ENCODE data around the gene NEXN.

NEXN gene

DNA sequence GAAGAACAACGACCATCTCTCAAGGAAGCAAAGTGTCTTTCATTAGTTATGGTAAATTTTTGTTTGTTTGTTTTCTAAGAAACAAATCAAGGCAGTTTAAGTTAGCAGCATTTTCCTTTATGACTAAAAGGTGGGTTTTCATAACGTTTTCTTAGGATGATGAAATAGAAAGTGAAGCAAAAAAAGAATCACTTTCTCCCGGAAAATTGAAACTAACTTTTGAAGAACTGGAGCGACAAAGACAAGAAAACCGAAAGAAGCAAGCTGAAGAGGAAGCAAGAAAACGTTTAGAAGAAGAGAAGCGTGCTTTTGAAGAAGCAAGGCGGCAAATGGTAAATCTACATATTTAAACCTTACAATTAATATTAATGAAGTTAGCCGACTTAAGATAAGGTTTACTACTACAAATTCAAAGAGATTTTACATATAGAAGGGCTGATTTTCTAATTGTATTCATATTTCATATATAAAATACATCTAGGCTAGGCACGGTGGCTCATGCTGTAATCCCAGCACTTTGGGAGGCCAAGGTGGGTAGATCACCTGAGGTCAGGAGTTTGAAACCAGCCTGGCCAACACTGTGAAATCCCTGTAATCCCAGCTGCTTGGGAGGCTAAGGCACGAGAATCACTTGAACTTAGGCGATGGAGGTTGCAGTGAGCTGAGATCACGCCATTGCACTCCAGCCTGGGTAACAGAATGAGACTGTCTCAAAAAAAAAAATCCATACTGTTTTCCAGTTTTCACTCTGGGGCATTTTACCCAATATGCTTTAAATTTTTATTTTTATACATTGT lies 38.3 kb downstream of the NEXN start:
- TF ChIP-seq, protein P1, sequence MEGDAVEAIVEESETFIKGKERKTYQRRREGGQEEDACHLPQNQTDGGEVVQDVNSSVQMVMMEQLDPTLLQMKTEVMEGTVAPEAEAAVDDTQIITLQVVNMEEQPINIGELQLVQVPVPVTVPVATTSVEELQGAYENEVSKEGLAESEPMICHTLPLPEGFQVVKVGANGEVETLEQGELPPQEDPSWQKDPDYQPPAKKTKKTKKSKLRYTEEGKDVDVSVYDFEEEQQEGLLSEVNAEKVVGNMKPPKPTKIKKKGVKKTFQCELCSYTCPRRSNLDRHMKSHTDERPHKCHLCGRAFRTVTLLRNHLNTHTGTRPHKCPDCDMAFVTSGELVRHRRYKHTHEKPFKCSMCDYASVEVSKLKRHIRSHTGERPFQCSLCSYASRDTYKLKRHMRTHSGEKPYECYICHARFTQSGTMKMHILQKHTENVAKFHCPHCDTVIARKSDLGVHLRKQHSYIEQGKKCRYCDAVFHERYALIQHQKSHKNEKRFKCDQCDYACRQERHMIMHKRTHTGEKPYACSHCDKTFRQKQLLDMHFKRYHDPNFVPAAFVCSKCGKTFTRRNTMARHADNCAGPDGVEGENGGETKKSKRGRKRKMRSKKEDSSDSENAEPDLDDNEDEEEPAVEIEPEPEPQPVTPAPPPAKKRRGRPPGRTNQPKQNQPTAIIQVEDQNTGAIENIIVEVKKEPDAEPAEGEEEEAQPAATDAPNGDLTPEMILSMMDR (IDR thresholded peaks at IDR 0.05; ENCODE audit: low read depth, low read length, poor library complexity, severe bottlenecking): no peak
- Histone ChIP-seq H3K36me3 (ENCODE audit: control insufficient read depth, low read length) (no peaks in the 10 kb centered on the region), H3K4me1 (ENCODE audit: control insufficient read depth, low read length) (no peaks in the 10 kb centered on the region), H3K9me3 (ENCODE audit: control insufficient read depth, insufficient read depth, low read length) (no peaks in the 10 kb centered on the region), H3K4me2 (ENCODE audit: low read length) (peak overlapping the region; percentile 54), H3K4me3 (ENCODE audit: low read length) (peak overlapping the region; percentile 40), H3K27me3 (ENCODE audit: control insufficient read depth, low read length) (peaks cover 14% of the 10 kb centered on the region), H3F3A (ENCODE audit: control insufficient read depth, insufficient read depth) (no peaks in the 10 kb centered on the region), H3K79me2 (ENCODE audit: control insufficient read depth, low read length) (no peaks in the 10 kb centered on the region), H4K20me1 (ENCODE audit: control insufficient read depth, insufficient read depth, low read depth, low read length) (no peaks in the 10 kb centered on the region), H3K27ac (ENCODE audit: low read depth, low read length) (no peak overlapping the region), H3K9me2 (replicated peaks; ENCODE audit: control insufficient read depth, low read length) (no peaks in the 10 kb centered on the region)

DNA sequence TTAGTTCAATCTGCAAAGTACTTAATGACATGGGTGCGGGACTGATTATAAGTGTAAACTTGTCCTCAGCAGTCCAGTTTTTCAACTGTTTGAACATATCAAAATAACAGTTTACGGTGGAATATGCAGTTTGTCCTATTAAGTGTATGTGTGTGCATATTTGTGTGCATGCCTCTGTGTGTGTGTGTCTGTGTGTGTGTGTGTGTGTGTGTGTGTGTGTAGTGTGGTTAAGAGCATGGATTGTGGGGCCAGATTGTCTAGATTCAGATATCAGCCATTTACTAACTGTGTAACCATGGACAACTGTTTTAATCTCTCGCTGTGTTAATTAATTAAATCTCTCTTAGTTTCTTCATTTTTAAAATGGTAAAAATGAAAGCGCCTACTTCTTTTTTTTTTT lies 39.0 kb downstream of the NEXN start:
- Histone ChIP-seq H3K36me3 (ENCODE audit: control insufficient read depth, low read length) (no peaks in the 10 kb centered on the region), H3F3A (ENCODE audit: control insufficient read depth, insufficient read depth) (no peaks in the 10 kb centered on the region), H3K4me2 (ENCODE audit: low read length) (no peak overlapping the region), H3K9me2 (replicated peaks; ENCODE audit: control insufficient read depth, low read length) (no peaks in the 10 kb centered on the region), H3K27ac (ENCODE audit: low read depth, low read length) (no peak overlapping the region), H3K4me3 (ENCODE audit: low read length) (no peak overlapping the region), H3K9me3 (ENCODE audit: control insufficient read depth, insufficient read depth, low read length) (no peaks in the 10 kb centered on the region), H3K79me2 (ENCODE audit: control insufficient read depth, low read length) (no peaks in the 10 kb centered on the region), H4K20me1 (ENCODE audit: control insufficient read depth, insufficient read depth, low read depth, low read length) (no peaks in the 10 kb centered on the region), H3K4me1 (ENCODE audit: control insufficient read depth, low read length) (no peaks in the 10 kb centered on the region), H3K27me3 (ENCODE audit: control insufficient read depth, low read length) (peaks cover 14% of the 10 kb centered on the region)
- no peak for TF ChIP-seq EZH2phosphoT487 (IDR thresholded peaks at IDR 0.05; ENCODE audit: borderline replicate concordance, low read length)
- TF ChIP-seq, protein P1 (IDR thresholded peaks at IDR 0.05; ENCODE audit: low read depth, low read length, poor library complexity, severe bottlenecking): no peak

DNA sequence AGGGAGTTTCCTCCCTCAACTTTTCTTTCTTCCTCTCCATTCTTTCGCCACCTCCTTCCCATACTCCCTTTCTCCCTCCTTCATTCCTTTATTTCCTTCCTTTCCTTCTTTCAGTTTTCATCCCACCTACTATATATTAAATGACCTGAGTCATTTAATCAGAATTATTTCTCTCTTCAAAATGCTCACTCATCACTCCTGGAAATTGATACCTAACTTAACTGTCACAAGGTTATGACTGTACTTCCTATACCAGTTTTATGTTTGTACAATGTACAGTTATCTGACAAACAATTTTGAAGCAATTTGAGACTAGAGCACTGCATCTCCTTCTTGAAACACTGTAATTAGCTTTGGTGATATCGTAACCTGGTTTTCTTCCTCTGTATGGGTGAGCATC lies 41.4 kb downstream of the NEXN start:
- no peak for TF ChIP-seq EZH2phosphoT487 (IDR thresholded peaks at IDR 0.05; ENCODE audit: borderline replicate concordance, low read length)
- TF ChIP-seq, protein P1 (IDR thresholded peaks at IDR 0.05; ENCODE audit: low read depth, low read length, poor library complexity, severe bottlenecking): no peak

More for the DNA sequence above, 41.4 kb downstream of the NEXN start:
- Histone ChIP-seq H3K4me3 (ENCODE audit: low read length) (no peak overlapping the region), H3K27me3 (ENCODE audit: control insufficient read depth, low read length) (peaks cover 14% of the 10 kb centered on the region), H3K36me3 (ENCODE audit: control insufficient read depth, low read length) (no peaks in the 10 kb centered on the region), H3K27ac (ENCODE audit: low read depth, low read length) (no peak overlapping the region), H3K9me2 (replicated peaks; ENCODE audit: control insufficient read depth, low read length) (no peaks in the 10 kb centered on the region), H3K4me1 (ENCODE audit: control insufficient read depth, low read length) (no peaks in the 10 kb centered on the region), H4K20me1 (ENCODE audit: control insufficient read depth, insufficient read depth, low read depth, low read length) (no peaks in the 10 kb centered on the region), H3K4me2 (ENCODE audit: low read length) (no peak overlapping the region), H3K79me2 (ENCODE audit: control insufficient read depth, low read length) (no peaks in the 10 kb centered on the region), H3F3A (ENCODE audit: control insufficient read depth, insufficient read depth) (no peaks in the 10 kb centered on the region), H3K9me3 (ENCODE audit: control insufficient read depth, insufficient read depth, low read length) (no peaks in the 10 kb centered on the region)
